Endothelial cell of umbilical vein (primary cell): Measurements from ENCODE around the gene LHX4. TPM values are rescaled to one million over a fixed set of nuclear protein-coding genes. Genes with fewer than 3 reads are reported as not detected.
A peak's percentile ranks its signal among the peaks of the same experiment; 100 is the strongest.

Experiments used
- Bru-seq: library from RNA; stranded (reverse); fragments of 400-500 nt; gene quantifications from one replicate; lab custom pipeline; 2021; lab: Mats Ljungman, UMichigan
- BruChase-seq, 2 experiments: library from RNA; stranded (reverse); fragments of 400-500 nt; gene quantifications; one replicate each; lab custom pipeline; 2021; lab: Mats Ljungman, UMichigan
- BruUV-seq: library from RNA; stranded (reverse); fragments of 400-500 nt; replicated peaks from 2 replicates; lab custom pipeline; 2021; lab: Mats Ljungman, UMichigan
- CTCF ChIA-PET: fragments of 300-600, 350-600 bp; sonication (Branson Sonifier 250); formaldehyde crosslinking; loops from one replicate; lab custom pipeline; 2021; ENCODE audit warnings: antibody characterized with exemption, inconsistent platforms; lab: Charles Lee
- POLR2A ChIA-PET: fragments of 300-600, 350-600 bp; sonication (Branson Sonifier 250); formaldehyde crosslinking; loops from one replicate; lab custom pipeline; 2021; ENCODE audit warnings: antibody characterized with exemption, inconsistent platforms; lab: Charles Lee
- DNase-seq: peaks from one replicate; pipeline ENCODE4 v3.0.0-alpha.2; 2011; ENCODE audit warnings: low read depth, low spot score
- FAIRE-seq: peaks from 2 replicates; lab custom pipeline; 2011; peaks lifted over from hg19 to GRCh38; lab: Jason Lieb, UNC
- H2AFZ ChIP-seq: 2 replicates; pipeline ENCODE4 v1.6.0; 2012; ENCODE audit warnings: low read depth, low read length, control low read depth, inconsistent platforms
- H3K27ac ChIP-seq: 2 replicates; pipeline ENCODE4 v1.5.1; 2011; ENCODE audit warnings: low read depth, mild to moderate bottlenecking, control low read depth, low read length, moderate library complexity; ENCODE audit not compliant: insufficient read depth
- H3K27me3 ChIP-seq, 2 experiments: 2 replicates each; pipeline versions ENCODE4 v1.6.0 to v1.6.1; 2011; ENCODE audit warnings: low read length in 2 of 2, mixed read lengths in 1 of 2; ENCODE audit not compliant: control insufficient read depth in 2 of 2, insufficient read depth in 2 of 2
- H3K36me3 ChIP-seq, 2 experiments: 2 replicates in 1 of 2; 3 replicates in 1 of 2; pipeline ENCODE4 v1.5.1; 2011; ENCODE audit warnings: low read length in 2 of 2, mild to moderate bottlenecking in 1 of 2, moderate library complexity in 1 of 2; ENCODE audit not compliant: control insufficient read depth in 2 of 2, insufficient read depth in 2 of 2; ENCODE audit errors: extremely low read depth in 1 of 2
- H3K4me1 ChIP-seq: 3 replicates; pipeline ENCODE4 v1.5.1; 2011; ENCODE audit warnings: mild to moderate bottlenecking, low read length; ENCODE audit not compliant: control insufficient read depth, insufficient read depth; ENCODE audit errors: extremely low read depth
- H3K4me2 ChIP-seq: 2 replicates; pipeline ENCODE4 v1.6.1; 2011; ENCODE audit warnings: low read length, control low read depth, mixed read lengths; ENCODE audit not compliant: insufficient read depth
- H3K4me3 ChIP-seq, 3 experiments: fragments of 200-600 bp in 1 of 3; sonication (generic), shearing (Covaris generic) in 1 of 3; replicated peaks in 1 of 3; 2 replicates each; pipeline ENCODE4 v1.5.1; 2011 to 2016; ENCODE audit warnings: control low read depth in 3 of 3, low read length in 3 of 3, mild to moderate bottlenecking in 2 of 3, inconsistent platforms in 1 of 3, low read depth in 1 of 3, moderate library complexity in 1 of 3; ENCODE audit not compliant: insufficient read depth in 1 of 3
- H3K79me2 ChIP-seq: 2 replicates; pipeline ENCODE4 v1.6.0; 2012; ENCODE audit warnings: low read length, inconsistent platforms; ENCODE audit not compliant: control insufficient read depth, insufficient read depth
- H3K9ac ChIP-seq: replicated peaks from 2 replicates; pipeline ENCODE3; 2011; ENCODE audit warnings: low read length, control low read depth; ENCODE audit not compliant: insufficient read depth; ENCODE audit errors: extremely low read depth
- H3K9me1 ChIP-seq: replicated peaks from 3 replicates; pipeline ENCODE4 v1.6.0; 2011; ENCODE audit warnings: mild to moderate bottlenecking, low read length; ENCODE audit not compliant: control insufficient read depth, insufficient read depth; ENCODE audit errors: extremely low read depth
- H3K9me3 ChIP-seq: replicated peaks from 2 replicates; pipeline ENCODE4 v1.5.1; 2012; ENCODE audit warnings: low read length, inconsistent platforms; ENCODE audit not compliant: control insufficient read depth, insufficient read depth
- H4K20me1 ChIP-seq: replicated peaks from 2 replicates; pipeline ENCODE3; 2011; ENCODE audit warnings: mild to moderate bottlenecking, low read length; ENCODE audit not compliant: control insufficient read depth, insufficient read depth; ENCODE audit errors: extremely low read depth
- FOS ChIP-seq: IDR thresholded peaks from 2 replicates; pipeline ENCODE4 v1.6.1; 2011; ENCODE audit warnings: mild to moderate bottlenecking, low read length, moderate library complexity, borderline replicate concordance; ENCODE audit not compliant: insufficient read depth
- GATA2 ChIP-seq: IDR thresholded peaks from 2 replicates; pipeline ENCODE4 v1.7.0; 2011; ENCODE audit warnings: low read depth, mild to moderate bottlenecking, moderate library complexity, mixed read lengths, low read length; ENCODE audit not compliant: insufficient read length, insufficient read depth
- JUN ChIP-seq: IDR thresholded peaks from 2 replicates; pipeline ENCODE4 v1.6.1; 2011; ENCODE audit warnings: borderline replicate concordance, low read depth; ENCODE audit not compliant: insufficient read length, insufficient read depth
- POLR2AphosphoS5 ChIP-seq: IDR thresholded peaks from 2 replicates; pipeline ENCODE4 v1.6.1; 2012; ENCODE audit warnings: low read depth, mild to moderate bottlenecking, control low read depth, low read length, moderate library complexity; ENCODE audit not compliant: insufficient read depth
- dilution Hi-C: fragments of 300-500 bp; cut with MboI; formaldehyde crosslinking; loops from one replicate; pipeline ENCODE4 v1.15.0; 2019; ENCODE audit warnings: low sequenced_read_pairs; ENCODE audit not compliant: extremely low pct_ligation_motif_present
- intact Hi-C: fragments of 100-400 bp; cut with micrococcal nuclease; formaldehyde crosslinking; loops from one replicate; pipeline ENCODE4 v1.10.0; 2022
- long read RNA-seq: library from polyadenylated mRNA; stranded (forward); transcript quantifications from one replicate; pipeline ENCODE4 v2.0.0, GENCODE V29; 2021
- polyA minus RNA-seq, 3 experiments: library from RNA; depleted of rRNA, polyadenylated mRNA; stranded (reverse); fragments of >200 nt; gene quantifications; 1 replicate in 1 of 3; 2 replicates in 2 of 3; pipeline ENCODE4 v1.2.3, GENCODE V29; 2011
- polyA plus RNA-seq, 4 experiments: library from polyadenylated mRNA; depleted of rRNA in 3 of 4; stranded (reverse) in 3 of 4; unstranded in 1 of 4; fragments of >200 nt; gene quantifications; 2 replicates each; pipeline versions ENCODE4 v1.2.1 to v1.2.3, GENCODE V29; 2011 to 2012; ENCODE audit warnings: missing spikeins in 1 of 4
- total RNA-seq: library from RNA; stranded (reverse); gene quantifications from 2 replicates; pipeline ENCODE4 v1.2.3, GENCODE V29; 2021
- TF ChIP-seq, protein P1 (sequence below), 2 donors: IDR thresholded peaks; 1 replicate in 1 of 2; 2 replicates in 1 of 2; pipeline ENCODE4 v1.5.1; 2011; ENCODE audit warnings: low read length in 2 of 2, mild to moderate bottlenecking in 2 of 2, moderate library complexity in 2 of 2, control low read depth in 1 of 2, inconsistent platforms in 1 of 2, low read depth in 1 of 2; ENCODE audit not compliant: insufficient read depth in 1 of 2; ENCODE audit errors: extremely low read depth in 1 of 2

Gene LHX4
- total RNA-seq (not detected in 2 replicates), polyA plus RNA-seq (not detected in 2 replicates), polyA minus RNA-seq (not detected in 2 replicates), Bru-seq, nascent RNA (percentile 7 among the genes with signal in this experiment), BruChase-seq, experiment 1, labeled RNA remaining after a 6-hour chase (percentile 8 among the genes with signal in this experiment), BruChase-seq, experiment 2, labeled RNA remaining after a 2-hour chase (percentile 2 among the genes with signal in this experiment)
- polyA plus RNA-seq (2011; cell fraction: cytosol; rRNA removed) = 0.01 TPM in 1 of 2 replicates, not detected in the other
- 0.03 and 0.10 TPM in 2 replicates for polyA plus RNA-seq (2011; cell fraction: nucleus; rRNA removed)
- polyA plus RNA-seq (2012) = 0.60 and 1.3 TPM in 2 replicates
- 1.2 TPM for polyA minus RNA-seq (2011; cell fraction: cytosol; rRNA and poly(A)+ RNA removed)
- polyA minus RNA-seq (2011; cell fraction: nucleus; rRNA and poly(A)+ RNA removed) = not detected in 2 replicates
- long read RNA-seq, partial matches to known transcripts = 0 of 2 reads
- long read RNA-seq, other reads (novel, unspliced or antisense) = 2 of 2 reads

DNA sequence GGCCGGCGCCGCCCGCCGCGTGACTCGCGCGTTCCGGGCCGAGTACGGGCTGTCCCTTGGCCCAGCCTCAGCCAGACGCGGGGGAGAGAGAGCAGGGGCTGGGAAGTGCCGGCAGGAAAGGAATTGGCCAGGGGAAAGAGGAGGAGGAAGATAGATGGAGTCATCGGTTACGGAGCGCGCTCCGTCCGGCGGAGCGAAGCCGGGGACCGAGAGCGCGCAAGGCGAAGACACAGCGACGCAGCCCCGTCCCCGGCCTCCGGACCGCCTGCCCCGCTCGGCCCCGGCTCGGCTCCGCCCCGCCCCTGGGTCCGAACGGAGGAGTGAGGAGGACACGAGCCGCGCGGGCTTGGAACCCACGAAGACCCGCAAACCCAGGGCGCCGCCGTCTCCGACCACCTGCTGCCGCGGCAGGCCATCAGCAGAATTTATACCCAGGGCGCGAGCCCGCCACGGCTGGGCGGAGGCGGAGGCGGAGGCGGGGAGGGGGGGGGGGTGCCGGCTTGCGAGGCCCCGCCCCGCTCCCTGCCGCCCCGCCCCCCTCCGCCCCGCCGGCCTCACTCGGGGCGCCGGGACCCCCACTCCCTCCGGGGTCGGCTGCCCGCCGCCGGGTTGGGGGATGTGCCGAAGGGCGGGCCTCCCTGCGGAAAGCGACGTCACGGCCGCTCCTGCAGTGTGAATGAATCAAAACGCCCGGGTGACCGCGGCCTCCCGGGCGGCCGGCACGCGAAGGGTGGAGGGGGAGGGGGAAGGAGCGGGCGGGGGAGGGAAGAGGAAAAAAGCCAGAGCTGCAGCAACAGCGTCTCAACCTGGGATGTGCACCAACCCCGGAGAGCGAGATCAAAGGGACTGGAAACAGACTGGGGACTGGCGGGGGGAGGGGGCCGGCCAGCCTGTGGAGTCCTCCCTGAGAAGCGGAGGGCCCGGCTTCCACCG lies at the start of gene LHX4:
LHX4 (plus strand) TSS at position 782 of the 933 bp plus-strand sequence. CDS start 266 bp downstream, outside the sequence.
- Histone ChIP-seq H3K79me2 (no peaks in the 10 kb centered on the region), H3K9me1 (no peaks in the 10 kb centered on the region), H3K27ac (no peak within 1 kb of the TSS), H3K9me3 (no peaks in the 10 kb centered on the region), H3K9ac (peak within 1 kb of the TSS; percentile 24), H3K4me1 (peaks cover 21% of the 10 kb centered on the region), H4K20me1 (no peaks in the 10 kb centered on the region), H3K36me3 (no peaks in the 10 kb centered on the region), H3K4me3 (peak within 1 kb of the TSS; percentile 43 to 67 (median 52)), H3K27me3 (peaks cover 65 to 92% of the 10 kb centered on the region in 2 experiments), H3K4me2 (peak within 1 kb of the TSS; percentile 82), H2AFZ (peak within 1 kb of the TSS; percentile 93)
- DNase-seq (peak; percentile 26), FAIRE-seq (peak; percentile 46)
- POLR2A ChIA-PET = no interaction called here
- no TSS peak for BruUV-seq
- CTCF ChIA-PET = interaction anchor here (0.8 kb wide), 1 partner anchor 8 kb away, joined by 3 read pairs; no protein-coding TSS in a partner anchor
- dilution Hi-C loops (no loop called here), intact Hi-C loops (no loop called here)
- no peak for TF ChIP-seq FOS

DNA sequence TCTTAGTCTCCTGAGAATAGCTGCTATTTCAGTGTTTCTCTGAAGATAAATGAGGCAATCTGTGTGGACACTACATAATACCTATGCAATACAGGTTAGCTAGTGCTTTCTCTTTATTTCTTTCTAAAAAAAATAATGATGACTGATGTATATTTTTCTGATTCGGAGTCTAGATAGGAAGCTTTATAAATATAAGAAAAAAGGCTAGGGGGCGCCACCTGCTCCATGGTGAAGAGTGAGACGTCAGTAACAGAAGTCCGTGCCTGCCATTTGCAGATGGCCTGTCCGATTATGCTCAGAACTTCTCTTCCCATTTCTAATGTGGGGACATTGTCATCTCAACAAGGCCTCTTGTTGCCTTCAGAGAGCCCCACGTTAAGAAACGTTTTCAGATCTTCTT lies 49.0 kb upstream of the LHX4 start:
- no peak for TF ChIP-seq POLR2AphosphoS5
- TF ChIP-seq, protein P1, sequence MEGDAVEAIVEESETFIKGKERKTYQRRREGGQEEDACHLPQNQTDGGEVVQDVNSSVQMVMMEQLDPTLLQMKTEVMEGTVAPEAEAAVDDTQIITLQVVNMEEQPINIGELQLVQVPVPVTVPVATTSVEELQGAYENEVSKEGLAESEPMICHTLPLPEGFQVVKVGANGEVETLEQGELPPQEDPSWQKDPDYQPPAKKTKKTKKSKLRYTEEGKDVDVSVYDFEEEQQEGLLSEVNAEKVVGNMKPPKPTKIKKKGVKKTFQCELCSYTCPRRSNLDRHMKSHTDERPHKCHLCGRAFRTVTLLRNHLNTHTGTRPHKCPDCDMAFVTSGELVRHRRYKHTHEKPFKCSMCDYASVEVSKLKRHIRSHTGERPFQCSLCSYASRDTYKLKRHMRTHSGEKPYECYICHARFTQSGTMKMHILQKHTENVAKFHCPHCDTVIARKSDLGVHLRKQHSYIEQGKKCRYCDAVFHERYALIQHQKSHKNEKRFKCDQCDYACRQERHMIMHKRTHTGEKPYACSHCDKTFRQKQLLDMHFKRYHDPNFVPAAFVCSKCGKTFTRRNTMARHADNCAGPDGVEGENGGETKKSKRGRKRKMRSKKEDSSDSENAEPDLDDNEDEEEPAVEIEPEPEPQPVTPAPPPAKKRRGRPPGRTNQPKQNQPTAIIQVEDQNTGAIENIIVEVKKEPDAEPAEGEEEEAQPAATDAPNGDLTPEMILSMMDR (IDR thresholded peaks at IDR 0.05; ENCODE audit: extremely low read depth in 1 of 2, insufficient read depth in 1 of 2, low read depth in 1 of 2, low read length in 2 of 2) = peak; percentile 33 to 37
- no peak for TF ChIP-seq JUN
- no peak for TF ChIP-seq GATA2
- H3K79me2 ChIP-seq = no peaks in the 10 kb centered on the region
- intact Hi-C loops = no loop called here
- peaks cover 8 to 16% of the 10 kb centered on the region in 2 experiments for H3K36me3 ChIP-seq
- no peak overlapping the region for H3K4me3 ChIP-seq
- no peak overlapping the region for H3K9ac ChIP-seq
- POLR2A ChIA-PET = no interaction called here
- dilution Hi-C loops = no loop called here
- peak; percentile 22 for DNase-seq
- CTCF ChIA-PET = interaction anchor here (0.7 to 8.9 kb wide), 23 partner anchors 14 to 475 kb away, joined by 3 to 177 read pairs (median 4); partner anchors contain the start of gene TOR1AIP1
- FAIRE-seq = no peak
- no TSS peak for BruUV-seq
- H3K9me3 ChIP-seq = no peaks in the 10 kb centered on the region
- no peak overlapping the region for H3K27ac ChIP-seq
- no peaks in the 10 kb centered on the region for H3K9me1 ChIP-seq
- no peak overlapping the region for H2AFZ ChIP-seq
- no peaks in the 10 kb centered on the region for H3K4me1 ChIP-seq
- H3K27me3 ChIP-seq = no peaks in the 10 kb centered on the region
- H3K4me2 ChIP-seq = no peak overlapping the region
- H4K20me1 ChIP-seq = no peaks in the 10 kb centered on the region
